Heart left ventricle (tissue), 16 donors: Measurements from ENCODE around the gene ATP7A. TPM values are rescaled to one million over a fixed set of nuclear protein-coding genes. Genes with fewer than 3 reads are reported as not detected.

Source experiments
- ATAC-seq, 4 donors: fragments of 200-7000 bp; cut with Tn5 transposase; one replicate each; pipeline ENCODE4 v1.9.1; 2020 to 2022; ENCODE audit warnings: moderate library complexity in 4 of 4, mild to moderate bottlenecking in 3 of 4, moderate number of reproducible peaks in 1 of 4
- DNase-seq, 5 donors: peaks; one replicate each; pipeline ENCODE4 v3.0.0-alpha.2; 2020
- H3K27ac ChIP-seq, 12 donors: fragments of 200-600 bp; sonication (generic) in 4 of 12; one replicate each; pipeline versions ENCODE4 v1.5.0 to v1.8.0; 2016 to 2022; ENCODE audit warnings: mild to moderate bottlenecking in 2 of 12
- H3K27me3 ChIP-seq, 9 donors: fragments of 200-600 bp; sonication (generic) in 2 of 9; one replicate each; pipeline versions ENCODE4 v1.5.1 to v1.8.0; 2016 to 2022; ENCODE audit warnings: mild to moderate bottlenecking in 3 of 9
- H3K36me3 ChIP-seq, 9 donors: fragments of 200-600 bp; sonication (generic) in 2 of 9; one replicate each; pipeline versions ENCODE4 v1.5.0 to v1.8.0; 2018 to 2022; ENCODE audit warnings: mild to moderate bottlenecking in 2 of 9
- H3K4me1 ChIP-seq, 12 donors: fragments of 200-600 bp; sonication (generic) in 4 of 12; one replicate each; pipeline versions ENCODE4 v1.5.0 to v1.8.0; 2016 to 2022; ENCODE audit warnings: mild to moderate bottlenecking in 3 of 12
- H3K4me3 ChIP-seq, 12 donors: fragments of 200-600 bp; sonication (generic) in 4 of 12; one replicate each; pipeline versions ENCODE4 v1.5.0 to v1.8.0; 2017 to 2022; ENCODE audit warnings: mild to moderate bottlenecking in 9 of 12, moderate library complexity in 4 of 12
- H3K9me3 ChIP-seq, 12 donors: fragments of 200-600 bp; sonication (generic) in 4 of 12; one replicate each; pipeline versions ENCODE4 v1.5.0 to v1.8.0; 2016 to 2022; ENCODE audit warnings: mild to moderate bottlenecking in 1 of 12
- CTCF ChIP-seq, 12 donors: fragments of 200-600 bp; sonication (generic) in 4 of 12; IDR thresholded peaks; one replicate each; pipeline versions ENCODE4 v1.5.0 to v1.8.0; 2018 to 2022; ENCODE audit warnings: antibody characterized with exemption in 12 of 12, mild to moderate bottlenecking in 5 of 12
- POLR2A ChIP-seq, 2 donors: fragments of 450-650 bp; IDR thresholded peaks; one replicate each; pipeline ENCODE4 v1.6.1; 2017; ENCODE audit warnings: antibody characterized with exemption in 2 of 2, mild to moderate bottlenecking in 2 of 2, moderate library complexity in 2 of 2
- WGBS, 4 donors: extraction: QIAGEN DNeasy Blood & Tissue Kit in 2 of 4; methylation state at CpG; one replicate each; pipeline versions ENCODE4 v1.1.5 to v1.1.7; 2013 to 2018; 5-methylcytosine and 5-hydroxymethylcytosine counted together
- intact Hi-C, 10 donors: fragments of 100-400 bp; cut with DNase I; formaldehyde crosslinking; loops; one replicate each; pipeline versions ENCODE4 v1.11.1 to v1.14.2; 2022
- polyA plus RNA-seq, 2 donors: library from polyadenylated mRNA; stranded (reverse); fragments of 200-250 nt; gene quantifications; one replicate each; pipeline ENCODE4 v1.2.3, GENCODE V29; 2013
- total RNA-seq, 9 donors: library from RNA; depleted of rRNA in 2 of 9; stranded (reverse); fragments of >200 nt in 2 of 9; fragmentation: NEBNext Ultra II Directional in 3 of 9; extraction: Animal tissue kit (Norgen Biotek cat#: 25700) in 3 of 9; gene quantifications; one replicate each; pipeline versions ENCODE4 v1.1.0 to v1.2.4, GENCODE V29; 2016 to 2023
- donor health status: ischemic (EF 13 %, LVEDD 7.1; RV severe dilation, severe dysfunction).
- donor health status: healthy with polysubstance abuse.
- donor health status: DM: no; HTN: yes; CAD: no.
- donor health status: DM: no; HTN: no; CAD: no.
- donor health status: ischemic (EF 25% LVEDD 6.9; RV normal size, moderate dysfunction).
- donor health status: ischemic (EF 25% LVEDD 5.7; RV mildly dilated, moderate dysfunction).
- donor health status: healthy.
- donor health status: DM: yes; HTN: yes; CAD: no.
- donor health status: ischemic (EF 35%, LVEDD 5.7; RV mildly dilated, moderate dysfunction).
- donor health status: nonischemic (EF 11% LVEDD 7.7; RV severe dilation, severe dysfunction).
- donor health status: DM: yes; HTN: yes; CAD: no.
- donor health status: PGD.
- donor health status: ischemic (EF 29% LVEDD 5.4; RV normal size, mild dysfunction).
- donor health status: nonischemic (EF 23%, LVEDD 6.1; RV moderate dilation, normal function).

Gene ATP7A
- total and polyA plus RNA-seq, 11 donors = 1.4 to 9.3 (median 5.5) TPM

GRCh38 chrX:77953302-77953701, 42.8 kb downstream of the ATP7A start:
- peaks cover 0 to 9% (median 0%) of the 10 kb centered on the region in 12 donors for H3K9me3 ChIP-seq
- no peaks in the 10 kb centered on the region for H3K36me3 ChIP-seq
- WGBS, 4 donors = 49 to 76% (median 59%) methylated on average over 1 of the region's 1 CpG
- no peaks in the 10 kb centered on the region for H3K27me3 ChIP-seq
- H3K27ac ChIP-seq = no peak overlapping the region
- no peak for TF ChIP-seq CTCF (IDR thresholded peaks at IDR 0.05)
- no peak for TF ChIP-seq POLR2A (IDR thresholded peaks at IDR 0.05)
- H3K4me1 ChIP-seq = peaks cover 0 to 10% (median 2%) of the 10 kb centered on the region in 12 donors
- intact Hi-C loops = no loop called here
- ATAC-seq = no peak
- DNase-seq = no peak
- no peak overlapping the region for H3K4me3 ChIP-seq

- Histone ChIP-seq H3K36me3 (no peaks in the 10 kb centered on the region), H3K27me3 (no peaks in the 10 kb centered on the region), H3K9me3 (peaks cover 0 to 13% (median 0%) of the 10 kb centered on the region in 12 donors), H3K4me1 (peaks cover 0 to 10% (median 2%) of the 10 kb centered on the region in 12 donors), H3K4me3 (no peak overlapping the region), H3K27ac (no peak overlapping the region)
- DNase-seq (no peak), ATAC-seq (no peak)
- TF ChIP-seq CTCF (IDR thresholded peaks at IDR 0.05) (no peak), POLR2A (IDR thresholded peaks at IDR 0.05) (no peak)
- WGBS, 4 donors = 26 to 44% (median 35%) methylated on average over 1 of the region's 1 CpG
- intact Hi-C loops = no loop called here
Observed at GRCh38 chrX:77953708-77954107, 43.2 kb downstream of the ATP7A start.

GRCh38 chrX:77960567-77960966, 50.1 kb downstream of the ATP7A start:
- DNase-seq (no peak), ATAC-seq (no peak)
- intact Hi-C loops = no loop called here

GRCh38 chrX:77961063-77961462, 50.6 kb downstream of the ATP7A start:
- Histone ChIP-seq H3K27me3 (no peaks in the 10 kb centered on the region), H3K36me3 (no peaks in the 10 kb centered on the region), H3K4me3 (no peak overlapping the region), H3K27ac (no peak overlapping the region), H3K4me1 (no peaks in the 10 kb centered on the region), H3K9me3 (peaks cover 0 to 12% (median 0%) of the 10 kb centered on the region in 12 donors)
- DNase-seq = no peak
- no peak for ATAC-seq
- intact Hi-C loops = no loop called here
- WGBS, 4 donors = 83 to 97% (median 93%) methylated on average over 2 of the region's 2 CpGs
- TF ChIP-seq POLR2A (IDR thresholded peaks at IDR 0.05) = no peak
- TF ChIP-seq CTCF (IDR thresholded peaks at IDR 0.05) = no peak

More at GRCh38 chrX:77960567-77960966, 50.1 kb downstream of the ATP7A start:
- no peaks in the 10 kb centered on the region for H3K27me3 ChIP-seq
- no peak overlapping the region for H3K27ac ChIP-seq
- WGBS, 4 donors = 14 to 31% (median 20%) methylated on average over 1 of the region's 1 CpG
- H3K4me1 ChIP-seq = no peaks in the 10 kb centered on the region
- H3K36me3 ChIP-seq = no peaks in the 10 kb centered on the region
- no peak overlapping the region for H3K4me3 ChIP-seq
- peaks cover 0 to 15% (median 0%) of the 10 kb centered on the region in 12 donors for H3K9me3 ChIP-seq
- TF ChIP-seq CTCF (IDR thresholded peaks at IDR 0.05) (no peak), POLR2A (IDR thresholded peaks at IDR 0.05) (no peak)
